A549 (cell line): ENCODE results near the gene NUMB.

Experiments
- BHLHE40 ChIP-seq: IDR thresholded peaks from 2 replicates; pipeline ENCODE4 v1.6.1; 2012; ENCODE audit warnings: low read depth, low read length, inconsistent platforms
- CTCF ChIP-seq: fragments of >200 bp; sonication (Bioruptor Twin); formaldehyde crosslinking; IDR thresholded peaks from 3 replicates; pipeline ENCODE4 v1.5.1; 2016
- MAX ChIP-seq: IDR thresholded peaks from 2 replicates; pipeline ENCODE4 v1.6.1; 2012
- POLR2A ChIP-seq: IDR thresholded peaks from 2 replicates; pipeline ENCODE4 v1.6.1; 2012; ENCODE audit warnings: mild to moderate bottlenecking, low read length
- ZSCAN20 ChIP-seq: fragments of 250-450 bp; sonication (Bioruptor Pico); IDR thresholded peaks from 2 replicates; pipeline ENCODE4 v1.8.0; 2022; ENCODE audit warnings: mild to moderate bottlenecking, moderate library complexity

- TF ChIP-seq CTCF: no peak
- no peak for TF ChIP-seq POLR2A
- TF ChIP-seq BHLHE40: no peak
- no peak for TF ChIP-seq MAX
- TF ChIP-seq ZSCAN20 (CRISPR knock-in tag): no peak
Measured at GRCh38 chr14:73312687-73313086, 145.7 kb downstream of the NUMB start.
